A549 (cell line): ENCODE results near the gene ATP6V0A1. TPM values are rescaled to one million over a fixed set of nuclear protein-coding genes. Genes with fewer than 3 reads are reported as not detected.
A peak's percentile ranks its signal among the peaks of the same experiment; 100 is the strongest.

Source experiments
- ATAC-seq, 2 experiments: fragments of 200-7000 bp in 1 of 2; fragments of >200 bp in 1 of 2; cut with Nextera tagmentation in 1 of 2; cut with Tn5 transposase in 1 of 2; 3 replicates each; pipeline versions ENCODE4 v1.8.0 to v1.9.1; 2018 to 2020; ENCODE audit warnings: mild to moderate bottlenecking in 1 of 2, moderate library complexity in 1 of 2
- CTCF ChIA-PET: fragments of 300-600 bp; sonication (Branson Sonifier 250); formaldehyde crosslinking; extraction: SDS; loops from one replicate; lab custom pipeline; 2021; ENCODE audit warnings: antibody characterized with exemption, inconsistent platforms; lab: Yijun Ruan, JAX
- POLR2A ChIA-PET: fragments of 350-600 bp; formaldehyde crosslinking; extraction: SDS; loops from one replicate; lab custom pipeline; 2021; ENCODE audit warnings: antibody characterized with exemption, inconsistent platforms; lab: Yijun Ruan, JAX
- DNase-seq, 2 experiments: peaks; one replicate each; pipeline versions ENCODE4 v3.0.0 to v3.0.0-alpha.2; 2011 to 2016; ENCODE audit warnings: low read depth in 1 of 2, low spot score in 1 of 2
- FAIRE-seq: peaks from 2 replicates; lab custom pipeline; 2011; peaks lifted over from hg19 to GRCh38; lab: Jason Lieb, UNC
- H3K27ac ChIP-seq, 2 experiments: fragments of >200 bp; sonication (Bioruptor Twin); formaldehyde crosslinking; 3 replicates each; pipeline ENCODE4 v1.5.1; 2016 to 2017
- H3K4me1 ChIP-seq: fragments of >200 bp; sonication (Bioruptor Twin); formaldehyde crosslinking; 3 replicates; pipeline ENCODE4 v1.6.1; 2016
- H3K4me2 ChIP-seq: fragments of >200 bp; sonication (Bioruptor Twin); formaldehyde crosslinking; 3 replicates; pipeline ENCODE4 v1.6.1; 2016
- H3K4me3 ChIP-seq: fragments of >200 bp; sonication (Bioruptor Twin); formaldehyde crosslinking; 3 replicates; pipeline ENCODE4 v1.5.1; 2016
- H3K9me3 ChIP-seq: fragments of >200 bp; sonication (Bioruptor Twin); formaldehyde crosslinking; 3 replicates; pipeline ENCODE4 v1.6.1; 2016
- BCL3 ChIP-seq: fragments of >200 bp; sonication (Bioruptor Twin); formaldehyde crosslinking; IDR thresholded peaks from 3 replicates; pipeline ENCODE4 v1.6.1; 2016
- CHD4 ChIP-seq: fragments of 200-600 bp; sonication (generic); IDR thresholded peaks from 2 replicates; pipeline ENCODE4 v1.6.1; 2016; ENCODE audit warnings: antibody characterized with exemption, mild to moderate bottlenecking, borderline replicate concordance
- E2F6 ChIP-seq: IDR thresholded peaks from 2 replicates; pipeline ENCODE4 v1.6.1; 2012; ENCODE audit warnings: low read depth, borderline replicate concordance
- ESRRA ChIP-seq: fragments of 150-350 bp; IDR thresholded peaks from 2 replicates; pipeline ENCODE4 v1.6.1; 2014; ENCODE audit warnings: mild to moderate bottlenecking, low read length, borderline replicate concordance
- FOSB ChIP-seq: fragments of 250-450 bp; sonication (Bioruptor Pico); IDR thresholded peaks from 2 replicates; pipeline ENCODE4 v1.5.0; 2020; ENCODE audit warnings: mild to moderate bottlenecking, moderate library complexity
- GATA3 ChIP-seq: IDR thresholded peaks from 2 replicates; pipeline ENCODE4 v1.6.1; 2012; ENCODE audit warnings: borderline replicate concordance
- HMGXB4 ChIP-seq: fragments of 250-450 bp; sonication (Bioruptor Pico); IDR thresholded peaks from 2 replicates; pipeline ENCODE4 v1.5.0; 2021; ENCODE audit warnings: mild to moderate bottlenecking, moderate library complexity, borderline replicate concordance
- HOXB13 ChIP-seq: fragments of 250-450 bp; sonication (Bioruptor Pico); IDR thresholded peaks from 2 replicates; pipeline ENCODE4 v1.5.0; 2020; ENCODE audit warnings: low read depth, mild to moderate bottlenecking, moderate library complexity
- JUN ChIP-seq, 2 experiments: fragments of >200 bp; sonication (Bioruptor Twin); formaldehyde crosslinking; IDR thresholded peaks; 2 replicates in 1 of 2; 3 replicates in 1 of 2; pipeline ENCODE4 v1.6.1; 2016 to 2017
- KDM5A ChIP-seq: fragments of 200-600 bp; sonication (generic); IDR thresholded peaks from 2 replicates; pipeline ENCODE4 v1.6.1; 2016; ENCODE audit warnings: antibody characterized with exemption, mild to moderate bottlenecking
- MAX ChIP-seq: IDR thresholded peaks from 2 replicates; pipeline ENCODE4 v1.6.1; 2012
- PBX3 ChIP-seq: IDR thresholded peaks from 2 replicates; pipeline ENCODE4 v1.6.1; 2012
- PHF8 ChIP-seq: fragments of 200-600 bp; sonication (generic); IDR thresholded peaks from 2 replicates; pipeline ENCODE4 v1.6.1; 2016; ENCODE audit warnings: low read depth, mild to moderate bottlenecking, antibody characterized with exemption, moderate library complexity, borderline replicate concordance
- POLR2A ChIP-seq: IDR thresholded peaks from 2 replicates; pipeline ENCODE4 v1.6.1; 2012; ENCODE audit warnings: mild to moderate bottlenecking, low read length
- REST ChIP-seq: fragments of 200-600 bp; sonication (generic); IDR thresholded peaks from 2 replicates; pipeline ENCODE4 v1.6.1; 2016; ENCODE audit warnings: antibody characterized with exemption, mild to moderate bottlenecking, moderate library complexity
- RNF2 ChIP-seq: fragments of 200-600 bp; sonication (generic); IDR thresholded peaks from 2 replicates; pipeline ENCODE4 v1.6.1; 2016; ENCODE audit warnings: low read depth, mild to moderate bottlenecking, antibody characterized with exemption, moderate library complexity, borderline replicate concordance
- WGBS: methylation state at CpG from one replicate; pipeline ENCODE4 v1.1.6; 2017; ENCODE audit errors: missing lambda C conversion rate; 5-methylcytosine and 5-hydroxymethylcytosine counted together
- polyA plus RNA-seq, 4 experiments: library from polyadenylated mRNA; depleted of rRNA in 3 of 4; stranded (reverse); fragments of >200 nt; fragmentation: RNase III in 1 of 4; extraction: RNeasy Plus Mini Kit Qiagen cat#74134 plus additional on column Dnase treatment in 1 of 4; gene quantifications; 2 replicates in 3 of 4; 3 replicates in 1 of 4; pipeline ENCODE4 v1.2.3, GENCODE V29; 2011 to 2017

ATP6V0A1 gene
- polyA plus RNA-seq, 2 of the 4 experiments (the other 2 are of a cell fraction): 27.3 to 33.7 TPM

- ATAC-seq (peak; percentile 81 to 89), DNase-seq (peak; percentile 82 to 88), FAIRE-seq (no peak)
- Histone ChIP-seq H3K27ac (peak overlapping the region; percentile 94), H3K4me1 (peaks cover 17% of the 10 kb centered on the region), H3K4me2 (peak overlapping the region; percentile 92), H3K4me3 (peak overlapping the region; percentile 87), H3K9me3 (no peaks in the 10 kb centered on the region)
- ChIA-PET POLR2A (interaction anchor here (0.7 to 1.8 kb wide), 7 partner anchors 12 to 444 kb away, joined by 3 to 7 read pairs (median 4); partner anchors contain the start of genes MLX, NAGLU, PSMC3IP and RPL27), CTCF (interaction anchor here (0.6 to 3.3 kb wide), 10 partner anchors 9 to 234 kb away, joined by 3 to 13 read pairs (median 4); partner anchors contain the start of genes NAGLU and PSMC3IP)
- TF ChIP-seq RNF2 (0 out of 2 replicates have a peak, but pooled peaks have one; percentile 34), BCL3 (peak; percentile 83), MAX (peak; percentile 91), REST (no peak), KDM5A (0 out of 2 replicates have a peak, but pooled peaks have one; percentile 25), GATA3 (peak; percentile 38), ESRRA (no peak), HMGXB4 (CRISPR knock-in tag) (0 out of 2 replicates have a peak, but pooled peaks have one; percentile 31), POLR2A (peak; percentile 88), PBX3 (peak; percentile 53; the same call in 1 of the 2 replicates), FOSB (CRISPR knock-in tag) (no peak), PHF8 (peak; percentile 83), CHD4 (no peak), E2F6 (peak; percentile 83), JUN (IDR thresholded peaks at IDR 0.05) (peak; percentile 76 to 92; a peak in 4 of 5 replicates), HOXB13 (CRISPR knock-in tag) (0 out of 2 replicates have a peak, but pooled peaks have one; percentile 35)
- WGBS: 3% methylated on average over 45 of the region's 82 CpGs
These were observed 95.8 kb downstream of the ATP6V0A1 start for GRCh38 chr17:42554250-42555121.
